Measurements from ENCODE around the gene CAMSAP1. TPM values are rescaled to one million over a fixed set of nuclear protein-coding genes. Genes with fewer than 3 reads are reported as not detected.
A peak's percentile ranks its signal among the peaks of the same experiment; 100 is the strongest.

CAMSAP1 gene
- total RNA-seq, 1 experiment from 2014 or later, result 52.7 TPM

DNA sequence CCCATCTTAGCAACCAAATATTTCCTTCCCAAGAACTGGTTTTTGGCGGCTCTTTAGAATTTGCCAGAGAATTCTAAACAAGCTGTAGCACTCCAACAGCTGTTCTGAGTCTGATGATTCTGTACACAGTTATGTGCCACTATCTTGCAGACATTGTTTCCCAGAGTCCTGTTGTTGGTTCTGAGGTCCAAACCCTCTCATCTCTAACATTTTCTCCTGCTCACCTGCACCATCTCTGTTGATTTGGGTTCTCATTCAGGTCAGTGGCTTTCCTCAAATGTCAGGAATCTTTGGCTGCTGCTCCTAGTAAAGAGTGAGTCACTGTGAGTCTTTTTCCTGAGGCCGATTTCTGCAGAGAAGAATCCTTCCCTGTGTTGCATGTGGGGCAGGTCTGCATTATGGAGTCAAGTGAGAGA lies 50.0 kb downstream of the CAMSAP1 start:
- WGBS (ENCODE audit: extremely low coverage, insufficient read length, low lambda C conversion rate), result no CpG with 5 or more reads among the region's 2 CpGs
- H3K18ac ChIP-seq (ENCODE audit: insufficient read length, low read depth, low read length), result no peak overlapping the region
- no peak overlapping the region for H3T11ph ChIP-seq (ENCODE audit: low read length)
- H3K27ac ChIP-seq (ENCODE audit: insufficient read length, low read depth, low read length), result no peak overlapping the region
- no peak overlapping the region for H3K56ac ChIP-seq (ENCODE audit: insufficient read length, low read depth, low read length)
- H2BK120ac ChIP-seq (ENCODE audit: low read depth, low read length, poor library complexity, severe bottlenecking), result no peak overlapping the region
- no peak overlapping the region for H4K8ac ChIP-seq (replicated peaks; ENCODE audit: insufficient read length, low read depth, low read length)
- no peak for DNase-seq
- H2BK12ac ChIP-seq (ENCODE audit: insufficient read length, low read depth, low read length), result no peak overlapping the region
- no peak overlapping the region for H3K14ac ChIP-seq (ENCODE audit: insufficient read depth, low read length)
- H4K91ac ChIP-seq (ENCODE audit: insufficient read length, low read depth, low read length), result no peak overlapping the region
- Mint-ChIP-seq H3K36me3 (ENCODE audit: insufficient read depth in 1 of 3, low read depth in 3 of 3) (peaks cover 29 to 71% (median 54%) of the 10 kb centered on the region in 3 experiments), H3K4me3 (no peak overlapping the region), H3K4me1 (peaks cover 0 to 2% of the 10 kb centered on the region in 2 experiments; a peak in 1 of 4 replicates), H3K27me3 (ENCODE audit: low read depth) (no peaks in the 10 kb centered on the region), H3K9me3 (no peaks in the 10 kb centered on the region), H3K27ac (peak overlapping the region in 1 of 3 experiments; percentile 20; a peak in 2 of 7 replicates)
- H3K4me2 ChIP-seq (ENCODE audit: insufficient read depth, insufficient read length, low read length), result no peak overlapping the region
- no peak overlapping the region for H2BK20ac ChIP-seq (ENCODE audit: low read depth, low read length, poor library complexity, severe bottlenecking)
- H2AK5ac ChIP-seq (ENCODE audit: insufficient read length, low read length), result no peak overlapping the region
- TF ChIP-seq, protein P1, sequence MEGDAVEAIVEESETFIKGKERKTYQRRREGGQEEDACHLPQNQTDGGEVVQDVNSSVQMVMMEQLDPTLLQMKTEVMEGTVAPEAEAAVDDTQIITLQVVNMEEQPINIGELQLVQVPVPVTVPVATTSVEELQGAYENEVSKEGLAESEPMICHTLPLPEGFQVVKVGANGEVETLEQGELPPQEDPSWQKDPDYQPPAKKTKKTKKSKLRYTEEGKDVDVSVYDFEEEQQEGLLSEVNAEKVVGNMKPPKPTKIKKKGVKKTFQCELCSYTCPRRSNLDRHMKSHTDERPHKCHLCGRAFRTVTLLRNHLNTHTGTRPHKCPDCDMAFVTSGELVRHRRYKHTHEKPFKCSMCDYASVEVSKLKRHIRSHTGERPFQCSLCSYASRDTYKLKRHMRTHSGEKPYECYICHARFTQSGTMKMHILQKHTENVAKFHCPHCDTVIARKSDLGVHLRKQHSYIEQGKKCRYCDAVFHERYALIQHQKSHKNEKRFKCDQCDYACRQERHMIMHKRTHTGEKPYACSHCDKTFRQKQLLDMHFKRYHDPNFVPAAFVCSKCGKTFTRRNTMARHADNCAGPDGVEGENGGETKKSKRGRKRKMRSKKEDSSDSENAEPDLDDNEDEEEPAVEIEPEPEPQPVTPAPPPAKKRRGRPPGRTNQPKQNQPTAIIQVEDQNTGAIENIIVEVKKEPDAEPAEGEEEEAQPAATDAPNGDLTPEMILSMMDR (conservative IDR thresholded peaks at IDR 0.05), result no peak
- no peaks in the 10 kb centered on the region for H3K23me2 ChIP-seq (ENCODE audit: insufficient read length, low read depth, low read length, poor library complexity, severe bottlenecking)
- H3K9me3 ChIP-seq (ENCODE audit: control insufficient read depth, low read depth, low read length), result no peaks in the 10 kb centered on the region
- no peaks in the 10 kb centered on the region for H4K20me1 ChIP-seq (ENCODE audit: control insufficient read depth, insufficient read depth, insufficient read length)
- no peak overlapping the region for H3K4ac ChIP-seq (ENCODE audit: low read depth, low read length)
- no peak overlapping the region for H2BK15ac ChIP-seq (ENCODE audit: low read depth, low read length)
- H2BK5ac ChIP-seq (ENCODE audit: insufficient read length, low read length), result no peak overlapping the region
- no peak overlapping the region for H4K5ac ChIP-seq (ENCODE audit: insufficient read length, low read depth, low read length)
- H3K79me2 ChIP-seq (ENCODE audit: insufficient read depth, low read length), result peaks cover 2% of the 10 kb centered on the region; the same call in 1 of the 2 replicates
- no peak overlapping the region for H2AFZ ChIP-seq (ENCODE audit: low read length)
- H3K79me1 ChIP-seq (ENCODE audit: insufficient read depth, low read depth, low read length, poor library complexity, severe bottlenecking), result no peaks in the 10 kb centered on the region
- H3K27me3 ChIP-seq (ENCODE audit: insufficient read depth, low read length), result peaks cover 2% of the 10 kb centered on the region; the same call in 1 of the 2 replicates
- no peak overlapping the region for H3K23ac ChIP-seq (ENCODE audit: insufficient read length, low read depth, low read length)
- H3K9ac ChIP-seq (ENCODE audit: extremely low read depth, insufficient read length, low read length), result no peak overlapping the region
- H3K4me1 ChIP-seq (ENCODE audit: insufficient read depth, low read length), result no peaks in the 10 kb centered on the region

Measured in H9 (cell line).